Esophagus muscularis mucosa (tissue), 3 donors: Measurements from ENCODE around the gene SERPINA10.

Experiments
- POLR2A ChIP-seq: fragments of 450-650 bp; IDR thresholded peaks from one replicate; pipeline ENCODE4 v1.6.1; 2017; ENCODE audit warnings: antibody characterized with exemption, moderate library complexity, mild to moderate bottlenecking, low read depth
- TF ChIP-seq, protein P1 (sequence below), 3 experiments: fragments of 200-600 bp in 2 of 3; fragments of 450-650 bp in 1 of 3; sonication (generic) in 2 of 3; IDR thresholded peaks; one replicate each; pipeline ENCODE4 v1.5.1; 2017 to 2019; ENCODE audit warnings: antibody characterized with exemption in 3 of 3, mild to moderate bottlenecking in 2 of 3, moderate library complexity in 1 of 3

DNA sequence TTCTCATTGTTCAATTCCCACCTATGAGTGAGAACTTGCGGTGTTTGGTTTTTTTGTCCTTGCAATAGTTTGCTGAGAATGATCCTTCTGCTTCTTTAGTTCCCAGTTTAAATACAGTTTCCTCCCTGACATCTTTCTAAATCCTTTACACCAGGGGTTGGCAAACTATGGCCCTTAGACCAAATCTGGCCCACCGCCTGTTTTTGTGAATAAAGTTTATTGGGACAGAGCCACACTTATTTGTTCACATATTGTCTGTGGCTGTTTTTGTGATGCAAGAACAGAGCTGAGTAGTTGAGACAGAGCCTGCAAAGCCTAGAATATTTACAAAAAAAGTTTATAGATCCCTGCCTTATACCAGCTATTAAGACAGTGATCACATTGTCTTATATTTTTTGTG, 53.7 kb downstream of the SERPINA10 start:
- TF ChIP-seq, protein P1, sequence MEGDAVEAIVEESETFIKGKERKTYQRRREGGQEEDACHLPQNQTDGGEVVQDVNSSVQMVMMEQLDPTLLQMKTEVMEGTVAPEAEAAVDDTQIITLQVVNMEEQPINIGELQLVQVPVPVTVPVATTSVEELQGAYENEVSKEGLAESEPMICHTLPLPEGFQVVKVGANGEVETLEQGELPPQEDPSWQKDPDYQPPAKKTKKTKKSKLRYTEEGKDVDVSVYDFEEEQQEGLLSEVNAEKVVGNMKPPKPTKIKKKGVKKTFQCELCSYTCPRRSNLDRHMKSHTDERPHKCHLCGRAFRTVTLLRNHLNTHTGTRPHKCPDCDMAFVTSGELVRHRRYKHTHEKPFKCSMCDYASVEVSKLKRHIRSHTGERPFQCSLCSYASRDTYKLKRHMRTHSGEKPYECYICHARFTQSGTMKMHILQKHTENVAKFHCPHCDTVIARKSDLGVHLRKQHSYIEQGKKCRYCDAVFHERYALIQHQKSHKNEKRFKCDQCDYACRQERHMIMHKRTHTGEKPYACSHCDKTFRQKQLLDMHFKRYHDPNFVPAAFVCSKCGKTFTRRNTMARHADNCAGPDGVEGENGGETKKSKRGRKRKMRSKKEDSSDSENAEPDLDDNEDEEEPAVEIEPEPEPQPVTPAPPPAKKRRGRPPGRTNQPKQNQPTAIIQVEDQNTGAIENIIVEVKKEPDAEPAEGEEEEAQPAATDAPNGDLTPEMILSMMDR (IDR thresholded peaks at IDR 0.05): no peak
- no peak for TF ChIP-seq POLR2A
